NCI-H2029 (cell line): ENCODE measurements around the gene ZDHHC7.

ENCODE experiments used
- DNase-seq: peaks from one replicate; lab custom pipeline; 2025; lab: John Stamatoyannopoulos, UW

The ZDHHC7 gene

GRCh38 chr16:85018529-85019236 is 7.3 kb upstream of the ZDHHC7 start:
- DNase-seq, result no peak

- no peak for DNase-seq
Observed at GRCh38 chr16:85017633-85018032, 6.3 kb upstream of the ZDHHC7 start.

GRCh38 chr16:85017151-85017550 is 5.8 kb upstream of the ZDHHC7 start:
- DNase-seq, result no peak

GRCh38 chr16:85015481-85016187 is 4.3 kb upstream of the ZDHHC7 start:
- DNase-seq, result no peak

GRCh38 chr16:85014311-85014710 is 3.0 kb upstream of the ZDHHC7 start:
- DNase-seq, result no peak

- DNase-seq, result no peak
Observed at GRCh38 chr16:85011846-85012284, 530 bp upstream of the ZDHHC7 start.

GRCh38 chr16:85010446-85010930 is 847 bp downstream of the ZDHHC7 start:
- no peak for DNase-seq

- DNase-seq, result no peak
Observed at GRCh38 chr16:85008271-85008670, 3.1 kb downstream of the ZDHHC7 start.

- DNase-seq, result no peak
Observed at GRCh38 chr16:85007496-85008214, 3.7 kb downstream of the ZDHHC7 start.

GRCh38 chr16:85006639-85007038 is 4.7 kb downstream of the ZDHHC7 start:
- no peak for DNase-seq

- DNase-seq, result no peak
Observed at GRCh38 chr16:85005285-85006069, 5.9 kb downstream of the ZDHHC7 start.

GRCh38 chr16:85004587-85005205 is 6.6 kb downstream of the ZDHHC7 start:
- no peak for DNase-seq

GRCh38 chr16:85003725-85004586 is 7.4 kb downstream of the ZDHHC7 start:
- no peak for DNase-seq

- no peak for DNase-seq
Observed at GRCh38 chr16:85003076-85003475, 8.3 kb downstream of the ZDHHC7 start.

GRCh38 chr16:85002608-85003007 is 8.7 kb downstream of the ZDHHC7 start:
- no peak for DNase-seq

- DNase-seq, result no peak
Observed at GRCh38 chr16:85002099-85002541, 9.2 kb downstream of the ZDHHC7 start.

GRCh38 chr16:84999857-85000480 is 11.4 kb downstream of the ZDHHC7 start:
- DNase-seq, result no peak

GRCh38 chr16:84999200-84999599 is 12.1 kb downstream of the ZDHHC7 start:
- DNase-seq, result no peak

- DNase-seq, result no peak
Observed at GRCh38 chr16:84996365-84996764, 15.0 kb downstream of the ZDHHC7 start.

- DNase-seq, result no peak
Observed at GRCh38 chr16:84995663-84996062, 15.7 kb downstream of the ZDHHC7 start.
